Limb (tissue), 2 donors: ENCODE results near the gene PPP1R2C.

Source experiments
- DNase-seq, 2 donors: peaks; one replicate each; pipeline ENCODE4 v3.0.0-alpha.2; 2016; ENCODE audit errors: extremely low spot score in 2 of 2

The PPP1R2C gene

DNA sequence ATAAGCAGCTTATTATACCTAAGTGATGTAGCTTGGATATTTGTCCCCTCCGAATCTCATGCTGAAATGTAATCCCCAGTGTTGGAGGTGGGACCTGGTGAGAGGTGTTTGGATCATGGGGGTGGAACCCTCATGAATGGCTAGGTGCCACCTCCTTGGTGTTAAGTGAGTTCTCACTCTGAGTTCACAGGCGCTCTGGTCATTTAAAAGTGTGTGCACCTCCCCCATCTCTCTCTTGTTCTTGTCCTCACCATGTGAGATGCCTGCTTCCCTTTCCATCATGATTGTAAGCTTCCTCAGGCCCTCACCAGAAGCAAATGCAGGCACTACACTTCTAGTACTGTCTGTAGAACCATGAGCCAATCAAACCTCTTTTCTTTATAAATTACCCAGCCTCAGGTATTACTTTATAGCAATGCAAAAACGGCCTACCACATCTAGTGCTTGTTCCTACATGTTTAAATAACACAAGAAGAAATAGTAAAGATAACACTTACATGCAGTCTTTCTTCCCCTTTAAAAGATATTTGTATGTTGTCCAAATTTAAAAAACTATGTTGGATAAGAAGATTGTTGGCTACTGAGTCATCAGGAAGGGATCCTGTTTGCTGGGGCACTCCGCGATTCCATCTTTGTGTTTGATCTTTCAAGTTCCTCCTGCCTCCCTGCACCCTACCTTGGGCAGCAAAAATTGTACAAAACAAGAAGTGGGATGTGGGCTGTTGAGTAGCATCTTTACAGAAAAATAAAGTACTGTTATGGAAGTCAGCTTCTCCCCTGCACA, 29.7 kb downstream of the PPP1R2C start:
- no peak for DNase-seq

DNA sequence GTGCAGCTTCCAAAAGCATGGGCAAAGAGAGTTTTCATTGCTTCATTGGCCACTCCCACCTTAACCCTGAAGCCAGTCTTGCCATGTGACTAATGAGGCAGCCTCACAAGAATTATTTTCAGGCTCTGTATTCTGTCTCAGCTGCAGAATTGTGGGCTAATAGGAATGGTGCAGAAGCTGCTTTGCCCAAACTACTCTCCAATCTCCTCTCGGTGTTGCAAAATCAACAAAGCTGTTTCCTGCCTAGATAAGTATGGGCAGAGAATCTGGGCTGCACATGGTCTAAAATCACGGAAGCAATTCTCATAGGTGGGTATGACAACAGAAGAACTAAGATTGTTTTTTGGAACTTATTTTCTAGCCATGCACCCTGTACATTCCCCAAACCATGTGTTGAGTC, 31.4 kb downstream of the PPP1R2C start:
- DNase-seq: no peak

DNA sequence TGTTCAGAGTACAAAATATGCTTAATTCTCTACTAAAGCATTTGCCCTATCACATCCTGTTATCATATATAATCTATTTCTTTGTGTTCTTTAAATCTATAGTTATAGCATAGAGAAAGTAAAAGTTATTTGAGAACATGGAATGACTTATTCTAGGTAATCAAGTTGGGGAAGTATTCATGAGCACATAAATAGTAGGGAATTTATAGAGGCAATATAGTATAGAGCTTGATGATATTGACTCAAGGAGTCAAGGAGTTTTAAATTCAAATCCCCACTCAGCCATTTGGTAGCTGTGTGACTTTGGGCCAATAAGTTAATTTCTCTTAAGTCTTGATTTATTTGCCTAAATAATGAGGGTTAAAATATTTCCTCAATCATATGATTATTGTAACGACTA, 37.5 kb downstream of the PPP1R2C start:
- DNase-seq: no peak

DNA sequence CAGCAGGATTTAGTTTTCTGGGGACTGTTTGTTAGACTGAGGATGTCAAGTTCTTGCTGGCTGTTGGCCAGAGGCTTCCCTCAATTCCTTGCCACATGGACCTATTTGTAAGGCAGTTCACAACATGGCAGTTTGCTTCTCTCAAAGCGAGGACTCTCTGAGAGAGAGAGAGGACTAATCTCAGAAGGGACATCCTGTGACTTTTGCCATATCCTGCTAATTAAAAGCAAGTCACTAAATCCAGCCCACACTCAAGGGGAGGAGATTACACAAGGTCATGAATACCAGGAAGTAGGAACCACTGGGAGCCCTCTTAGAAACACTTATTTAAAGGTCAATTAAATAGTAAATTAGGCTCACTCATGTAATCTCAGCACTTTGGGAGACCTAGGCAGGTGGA, 38.2 kb downstream of the PPP1R2C start:
- no peak for DNase-seq

DNA sequence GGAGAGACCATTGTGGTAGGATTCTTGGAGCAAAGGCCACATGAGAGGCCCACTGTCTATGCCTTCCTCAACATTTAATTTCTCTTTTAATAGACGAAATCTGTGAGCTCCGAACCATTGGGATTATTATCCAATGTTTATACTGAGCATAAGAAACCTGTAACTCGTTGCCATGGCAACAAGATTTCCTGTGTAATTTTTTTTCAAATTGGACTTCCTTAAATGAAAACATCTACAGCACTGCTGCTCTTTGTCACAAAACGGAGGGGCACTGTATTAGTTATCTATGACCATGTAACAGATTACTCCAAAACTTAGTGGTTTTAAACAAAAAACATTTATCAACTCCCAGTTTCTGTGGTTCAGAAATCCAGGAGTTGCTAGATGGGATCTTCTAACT, 38.7 kb downstream of the PPP1R2C start:
- DNase-seq: peak in 1 of 2 donors; percentile 18

DNA sequence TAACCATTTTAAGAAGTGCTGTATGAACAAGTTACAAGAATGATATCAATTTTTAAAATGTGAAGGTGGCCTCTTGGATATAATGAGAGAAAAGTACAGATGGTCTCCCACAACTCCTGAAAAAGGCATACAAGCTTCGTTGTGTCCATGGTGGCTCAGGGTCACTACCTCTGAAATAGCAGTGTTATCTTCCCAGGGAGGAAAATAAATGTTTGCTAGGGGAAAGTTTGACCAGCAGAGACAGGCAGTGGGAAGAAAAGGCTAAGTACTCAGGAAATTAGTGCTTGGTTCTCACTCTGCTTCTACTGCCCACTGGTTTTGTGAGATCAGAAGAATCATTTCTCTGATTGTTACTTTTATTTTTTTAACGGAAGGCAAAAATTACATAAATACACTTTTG, 39.4 kb downstream of the PPP1R2C start:
- no peak for DNase-seq

DNA sequence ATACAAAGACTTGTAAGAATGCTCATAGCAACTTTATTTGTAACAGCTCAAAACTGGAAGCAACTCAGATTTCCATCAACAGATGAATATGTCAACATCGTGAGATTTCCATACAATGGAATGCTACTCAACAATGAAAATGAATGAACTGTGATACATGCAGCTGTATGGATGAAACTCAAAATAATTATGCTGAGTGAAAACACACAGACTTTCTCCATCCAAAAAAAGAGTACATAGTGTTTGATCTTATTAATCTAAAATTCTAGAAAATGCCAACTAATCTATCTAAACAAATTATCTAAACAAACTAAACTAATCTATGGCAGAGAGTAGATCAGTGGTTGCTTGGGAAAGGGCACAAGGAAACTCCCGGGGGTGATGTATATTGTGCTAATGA, 42.7 kb downstream of the PPP1R2C start:
- no peak for DNase-seq

DNA sequence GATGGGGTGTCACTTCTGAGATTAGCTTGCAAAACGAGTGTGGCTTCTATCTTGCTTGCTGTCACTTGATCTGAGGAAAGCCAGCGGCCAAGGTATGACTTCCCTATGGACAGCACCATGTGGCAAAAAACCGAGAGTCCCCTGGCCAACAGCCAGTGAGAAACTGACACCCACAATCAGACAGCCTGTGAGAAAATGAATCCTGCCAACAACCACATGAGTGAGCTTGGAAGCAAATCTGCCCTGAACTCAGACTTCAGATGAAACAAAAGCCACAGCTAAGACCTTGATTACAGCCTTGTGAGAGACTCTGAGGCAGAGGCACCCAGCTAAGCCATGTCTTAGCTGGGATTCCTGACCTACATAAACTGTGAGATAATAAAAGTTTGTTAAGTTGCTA, 45.5 kb downstream of the PPP1R2C start:
- no peak for DNase-seq
